HG03095 (cell line): ENCODE data around the gene AP3D1.

Experiments used
- ATAC-seq: cut with Tn5 transposase; IDR thresholded peaks from one replicate; pipeline ENCODE4 v1.9.1; 2021; ENCODE audit warnings: moderate library complexity; ENCODE audit not compliant: unreplicated experiment

AP3D1 gene

GRCh38 chr19:2113439-2114211 lies 37.7 kb downstream of the AP3D1 start:
- no peak for ATAC-seq

GRCh38 chr19:2112516-2113320 lies 38.6 kb downstream of the AP3D1 start:
- no peak for ATAC-seq

- no peak for ATAC-seq
Measured at GRCh38 chr19:2111886-2112285, 39.5 kb downstream of the AP3D1 start.

GRCh38 chr19:2111425-2111824 lies 39.9 kb downstream of the AP3D1 start:
- no peak for ATAC-seq

- ATAC-seq = no peak
Measured at GRCh38 chr19:2110822-2111221, 40.5 kb downstream of the AP3D1 start.

GRCh38 chr19:2109046-2109864 lies 42.1 kb downstream of the AP3D1 start:
- ATAC-seq = no peak

GRCh38 chr19:2108251-2109016 lies 42.9 kb downstream of the AP3D1 start:
- ATAC-seq = no peak

- no peak for ATAC-seq
Measured at GRCh38 chr19:2103045-2103707, 48.2 kb downstream of the AP3D1 start.

- no peak for ATAC-seq
Measured at GRCh38 chr19:2101417-2102335, 49.7 kb downstream of the AP3D1 start.

- no peak for ATAC-seq
Measured at GRCh38 chr19:2100719-2101061, 50.7 kb downstream of the AP3D1 start.

- no peak for ATAC-seq
Measured at GRCh38 chr19:2099937-2100718, 51.2 kb downstream of the AP3D1 start.

GRCh38 chr19:2099054-2099501 lies 52.3 kb downstream of the AP3D1 start:
- no peak for ATAC-seq

- ATAC-seq = no peak
Measured at GRCh38 chr19:2097886-2098327, 53.5 kb downstream of the AP3D1 start.

GRCh38 chr19:2097203-2097885 lies 54.0 kb downstream of the AP3D1 start:
- ATAC-seq = no peak

- peak; percentile 46 for ATAC-seq
Measured at GRCh38 chr19:2096480-2097202, 54.7 kb downstream of the AP3D1 start, which contains the start of gene IZUMO4. TSS of gene IZUMO4 (plus strand) at chr19:2096915. CDS start at chr19:2096946, 31 bp downstream.

- ATAC-seq = peak; percentile 20
Measured at GRCh38 chr19:2096034-2096479, 55.3 kb downstream of the AP3D1 start, which contains the start of gene MOB3A. TSS of gene MOB3A (minus strand) at chr19:2096326. CDS start at chr19:2078560, 17,766 bp downstream.
